ENCODE measurements around the gene NR0B2. TPM values are rescaled to one million over a fixed set of nuclear protein-coding genes. Genes with fewer than 3 reads are reported as not detected.
"Not testable (repeated sequence)": the region's sequence is repeated elsewhere in the genome, so short reads cannot be mapped to it uniquely, and the experiment has no call there.

The NR0B2 gene
- total RNA-seq, 2 experiments from 2014 or later, result not detected

- CTCF ChIA-PET, result interaction anchor here (1.0 to 2.4 kb wide), 7 partner anchors 10 to 731 kb away, joined by 3 to 12 read pairs (median 4); partner anchors contain the start of genes GPN2, NUDC and ZNF593
Observed at GRCh38 chr1:26900815-26901511, 12.8 kb downstream of the NR0B2 start.

GRCh38 chr1:26900001-26900814 is 13.6 kb downstream of the NR0B2 start, which contains the start of gene GPATCH3:
TSS of gene GPATCH3 (minus strand) at chr1:26900467. CDS start at chr1:26900442, 25 bp downstream.
- H3K9me3 Mint-ChIP-seq, result no peaks in the 10 kb centered on the region
- peak within 1 kb of the TSS; percentile 82 for H3K4me3 Mint-ChIP-seq
- peak; percentile 90 for DNase-seq
- ChIA-PET POLR2A (interaction anchor here (0.6 to 4.3 kb wide), 33 partner anchors 8 to 831 kb away, joined by 3 to 97 read pairs (median 4); partner anchors contain the start of genes GPN2, HMGN2, NR0B2 and NUDC), CTCF (interaction anchor here (1.0 to 2.4 kb wide), 12 partner anchors 9 to 730 kb away, joined by 3 to 12 read pairs (median 4); partner anchors contain the start of genes GPN2, NUDC, SLC9A1 and ZNF593)
- H3K27me3 Mint-ChIP-seq, result no peaks in the 10 kb centered on the region
- H3K36me3 Mint-ChIP-seq (ENCODE audit: low read depth), result peaks cover 14% of the 10 kb centered on the region
- H3K27ac Mint-ChIP-seq, result peak within 1 kb of the TSS; percentile 92
- peaks cover 39% of the 10 kb centered on the region for H3K4me1 Mint-ChIP-seq

More at GRCh38 chr1:26900815-26901511, 12.8 kb downstream of the NR0B2 start:
- DNase-seq, result no peak
- POLR2A ChIA-PET, result interaction anchor here (0.6 to 4.3 kb wide), 26 partner anchors 8 to 830 kb away, joined by 3 to 97 read pairs (median 4); partner anchors contain the start of genes GPN2, HMGN2, NUDC and PIGV
- H3K4me3 Mint-ChIP-seq, result peak overlapping the region; percentile 82
- H3K9me3 Mint-ChIP-seq, result no peaks in the 10 kb centered on the region
- H3K4me1 Mint-ChIP-seq, result peaks cover 39% of the 10 kb centered on the region
- H3K27me3 Mint-ChIP-seq, result no peaks in the 10 kb centered on the region
- peak overlapping the region; percentile 92 for H3K27ac Mint-ChIP-seq
- peaks cover 11% of the 10 kb centered on the region for H3K36me3 Mint-ChIP-seq (ENCODE audit: low read depth)

- Mint-ChIP-seq H3K9me3 (no peaks in the 10 kb centered on the region), H3K4me1 (peaks cover 38% of the 10 kb centered on the region), H3K36me3 (ENCODE audit: low read depth) (peaks cover 34% of the 10 kb centered on the region), H3K27me3 (no peaks in the 10 kb centered on the region), H3K27ac (no peak overlapping the region), H3K4me3 (no peak overlapping the region)
- CTCF ChIA-PET, result no interaction called here
- no peak for DNase-seq
- POLR2A ChIA-PET, result interaction anchor here (4.3 kb wide), 1 partner anchor 9 kb away, joined by 97 read pairs; the partner anchor contains the start of gene GPN2
Observed at GRCh38 chr1:26897351-26897750, 16.4 kb downstream of the NR0B2 start.

- no peak for DNase-seq
- H3K36me3 Mint-ChIP-seq (ENCODE audit: low read depth), result peaks cover 44% of the 10 kb centered on the region
- ChIA-PET POLR2A (interaction anchor here (1.4 kb wide), 1 partner anchor 29 kb away, joined by 6 read pairs; no protein-coding TSS in a partner anchor), CTCF (no interaction called here)
- no peak overlapping the region for H3K4me3 Mint-ChIP-seq
- H3K9me3 Mint-ChIP-seq, result no peaks in the 10 kb centered on the region
- peaks cover 30% of the 10 kb centered on the region for H3K4me1 Mint-ChIP-seq
- no peaks in the 10 kb centered on the region for H3K27me3 Mint-ChIP-seq
- no peak overlapping the region for H3K27ac Mint-ChIP-seq
Observed at GRCh38 chr1:26894263-26894662, 19.5 kb downstream of the NR0B2 start.

- no peak for DNase-seq
- no peaks in the 10 kb centered on the region for H3K9me3 Mint-ChIP-seq
- peak overlapping the region; percentile 94 for H3K27ac Mint-ChIP-seq
- no peaks in the 10 kb centered on the region for H3K27me3 Mint-ChIP-seq
- ChIA-PET CTCF (interaction anchor here (0.5 to 2.5 kb wide), 12 partner anchors 8 to 390 kb away, joined by 3 to 12 read pairs (median 4); partner anchors contain the start of gene GPATCH3), POLR2A (interaction anchor here (0.7 to 6.5 kb wide), 21 partner anchors 9 to 418 kb away, joined by 3 to 97 read pairs (median 8); partner anchors contain the start of genes GPATCH3, HMGN2, NR0B2 and NUDC)
- H3K4me1 Mint-ChIP-seq, result peaks cover 28% of the 10 kb centered on the region
- H3K36me3 Mint-ChIP-seq (ENCODE audit: low read depth), result peaks cover 52% of the 10 kb centered on the region
- peak overlapping the region; percentile 99 for H3K4me3 Mint-ChIP-seq
Observed at GRCh38 chr1:26890467-26890796, 23.3 kb downstream of the NR0B2 start.

- Mint-ChIP-seq H3K9me3 (no peaks in the 10 kb centered on the region), H3K36me3 (ENCODE audit: low read depth) (peaks cover 55% of the 10 kb centered on the region), H3K27ac (peak within 1 kb of the TSS; percentile 94), H3K4me3 (peak within 1 kb of the TSS; percentile 99), H3K4me1 (peaks cover 28% of the 10 kb centered on the region), H3K27me3 (no peaks in the 10 kb centered on the region)
- ChIA-PET POLR2A (interaction anchor here (0.7 to 6.5 kb wide), 23 partner anchors 8 to 417 kb away, joined by 3 to 97 read pairs (median 7); partner anchors contain the start of genes GPATCH3, HMGN2, NR0B2 and NUDC), CTCF (interaction anchor here (0.5 to 2.5 kb wide), 13 partner anchors 9 to 390 kb away, joined by 3 to 12 read pairs (median 4); partner anchors contain the start of gene GPATCH3)
- DNase-seq, result peak; percentile 82
Observed at GRCh38 chr1:26889551-26890466, 24.0 kb downstream of the NR0B2 start, which contains the start of gene GPN2. TSS of gene GPN2 (minus strand) at chr1:26890283. CDS start at chr1:26890096, 187 bp downstream.

- no peak for DNase-seq
- H3K4me3 Mint-ChIP-seq, result peak overlapping the region; percentile 99
- H3K36me3 Mint-ChIP-seq (ENCODE audit: low read depth), result peaks cover 59% of the 10 kb centered on the region
- H3K27me3 Mint-ChIP-seq, result no peaks in the 10 kb centered on the region
- no peaks in the 10 kb centered on the region for H3K9me3 Mint-ChIP-seq
- CTCF ChIA-PET, result interaction anchor here (1.1 to 2.9 kb wide), 5 partner anchors 9 to 286 kb away, joined by 3 to 9 read pairs (median 4); no protein-coding TSS in a partner anchor
- H3K27ac Mint-ChIP-seq, result peak overlapping the region; percentile 94
- peaks cover 28% of the 10 kb centered on the region for H3K4me1 Mint-ChIP-seq
- POLR2A ChIA-PET, result interaction anchor here (1.1 to 6.5 kb wide), 5 partner anchors 11 to 387 kb away, joined by 3 to 97 read pairs (median 14); partner anchors contain the start of genes GPATCH3 and NUDC
Observed at GRCh38 chr1:26888231-26888630, 25.5 kb downstream of the NR0B2 start.

GRCh38 chr1:26887125-26887524 is 26.6 kb downstream of the NR0B2 start:
- H3K27ac Mint-ChIP-seq, result peak overlapping the region; percentile 27
- H3K4me1 Mint-ChIP-seq, result peaks cover 28% of the 10 kb centered on the region
- H3K36me3 Mint-ChIP-seq (ENCODE audit: low read depth), result peaks cover 59% of the 10 kb centered on the region
- no peaks in the 10 kb centered on the region for H3K27me3 Mint-ChIP-seq
- no peaks in the 10 kb centered on the region for H3K9me3 Mint-ChIP-seq
- peak overlapping the region; percentile 11 for H3K4me3 Mint-ChIP-seq
- CTCF ChIA-PET, result interaction anchor here (0.8 to 3.1 kb wide), 19 partner anchors 8 to 288 kb away, joined by 3 to 9 read pairs (median 4); partner anchors contain the start of gene GPATCH3
- POLR2A ChIA-PET, result interaction anchor here (1.3 to 6.5 kb wide), 3 partner anchors 9 to 21 kb away, joined by 3 to 97 read pairs (median 70); partner anchors contain the start of gene GPATCH3
- no peak for DNase-seq

GRCh38 chr1:26882696-26883463 is 30.9 kb downstream of the NR0B2 start:
- Mint-ChIP-seq H3K4me3 (no peak overlapping the region), H3K36me3 (ENCODE audit: low read depth) (peaks cover 53% of the 10 kb centered on the region), H3K27ac (no peak overlapping the region), H3K4me1 (peaks cover 5% of the 10 kb centered on the region), H3K27me3 (no peaks in the 10 kb centered on the region), H3K9me3 (no peaks in the 10 kb centered on the region)
- POLR2A ChIA-PET, result interaction anchor here (2.2 to 2.6 kb wide), 2 partner anchors 17 to 18 kb away, joined by 5 to 10 read pairs; partner anchors contain the start of gene GPATCH3
- CTCF ChIA-PET, result interaction anchor here (1.3 to 2.5 kb wide), 2 partner anchors 17 to 281 kb away, joined by 5 to 7 read pairs; no protein-coding TSS in a partner anchor
- DNase-seq, result no peak

- not testable (repeated sequence) for H3K9me3 Mint-ChIP-seq
Observed at GRCh38 chr1:26881611-26882010, 32.2 kb downstream of the NR0B2 start.

More at GRCh38 chr1:26881611-26882010, 32.2 kb downstream of the NR0B2 start:
- DNase-seq, H3K4me3 Mint-ChIP-seq, H3K27me3 Mint-ChIP-seq, H3K27ac Mint-ChIP-seq, H3K4me1 Mint-ChIP-seq: not testable (repeated sequence)
- POLR2A ChIA-PET, result interaction anchor here (1.0 to 2.2 kb wide), 4 partner anchors 8 to 72 kb away, joined by 3 to 10 read pairs (median 4); partner anchors contain the start of genes GPATCH3 and GPN2
- CTCF ChIA-PET, result interaction anchor here (1.0 to 2.5 kb wide), 6 partner anchors 9 to 280 kb away, joined by 3 to 7 read pairs (median 4); partner anchors contain the start of genes GPATCH3 and GPN2
- H3K36me3 Mint-ChIP-seq (ENCODE audit: low read depth), result peaks cover 49% of the 10 kb centered on the region
